ENCODE data around the gene ZNF584. TPM values are rescaled to one million over a fixed set of nuclear protein-coding genes. Genes with fewer than 3 reads are reported as not detected.

Gene ZNF584
- total and polyA plus RNA-seq, 2 experiments from 2014 or later, result 2.3 to 8.1 TPM

DNA sequence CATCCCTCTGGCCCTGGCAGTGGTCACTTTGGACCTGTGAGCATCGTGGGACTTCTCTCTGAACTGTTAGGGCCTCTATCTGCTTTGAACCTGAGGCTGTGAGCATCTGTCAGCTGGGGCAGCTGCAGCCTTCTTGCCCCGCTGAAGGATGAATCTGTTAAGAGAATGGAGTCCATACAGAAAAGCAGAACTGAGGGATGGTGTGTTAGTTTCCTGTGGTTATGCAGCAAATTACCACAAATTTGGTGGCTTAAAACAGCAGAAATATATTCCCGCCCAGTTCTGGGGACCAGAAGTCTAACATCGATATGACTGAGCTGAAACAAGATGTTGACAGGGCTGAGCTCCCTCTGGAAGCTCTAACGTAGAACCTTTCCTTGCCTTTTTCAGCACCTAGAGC is 44.3 kb upstream of the ZNF584 start:
- no peak for TF ChIP-seq ETS1 (IDR thresholded peaks at IDR 0.05)
- no peak for TF ChIP-seq ZNF331 (CRISPR knock-in tag; IDR thresholded peaks at IDR 0.05; ENCODE audit: low read depth)
- no peak for TF ChIP-seq STAT1 (IDR thresholded peaks at IDR 0.05; ENCODE audit: unreplicated experiment)
- Histone ChIP-seq H2AFZ (no peak overlapping the region), H3K79me2 (replicated peaks; ENCODE audit: insufficient read depth) (no peaks in the 10 kb centered on the region), H3F3A (replicated peaks; ENCODE audit: low read depth) (peaks cover 4% of the 10 kb centered on the region; the same call in 1 of the 2 replicates), H3K27me3 (ENCODE audit: insufficient read depth) (no peaks in the 10 kb centered on the region), H3K27ac (ENCODE audit: low read depth) (no peak overlapping the region), H4K20me1 (replicated peaks; ENCODE audit: insufficient read depth) (no peaks in the 10 kb centered on the region), H3K4me3 (no peak overlapping the region), H3K4me1 (ENCODE audit: insufficient read depth) (no peaks in the 10 kb centered on the region), H3K9me2 (ENCODE audit: insufficient read depth) (no peaks in the 10 kb centered on the region), H3K36me3 (ENCODE audit: insufficient read depth) (no peaks in the 10 kb centered on the region), H3K4me2 (no peak overlapping the region)
- DNase-seq (ENCODE audit: low spot score), result no peak
- Mint-ChIP-seq H3K9me3 (peaks cover 3% of the 10 kb centered on the region; the same call in 1 of the 3 replicates), H3K27me3 (ENCODE audit: insufficient read depth, low read depth, poor library complexity) (peaks cover 6% of the 10 kb centered on the region), H3K27ac (no peak overlapping the region), H3K36me3 (ENCODE audit: low read depth) (peaks cover 3% of the 10 kb centered on the region; the same call in 1 of the 3 replicates), H3K4me1 (no peaks in the 10 kb centered on the region; the same call in 2 of the 3 replicates), H3K4me3 (no peak overlapping the region)
- no peak for ATAC-seq

- Histone ChIP-seq H3K9me2 (ENCODE audit: insufficient read depth) (no peaks in the 10 kb centered on the region), H3K4me2 (no peak overlapping the region), H3K27ac (ENCODE audit: low read depth) (no peak overlapping the region), H2AFZ (no peak overlapping the region), H3F3A (replicated peaks; ENCODE audit: low read depth) (peaks cover 4% of the 10 kb centered on the region; the same call in 1 of the 2 replicates), H4K20me1 (replicated peaks; ENCODE audit: insufficient read depth) (no peaks in the 10 kb centered on the region), H3K36me3 (ENCODE audit: insufficient read depth) (no peaks in the 10 kb centered on the region), H3K79me2 (replicated peaks; ENCODE audit: insufficient read depth) (no peaks in the 10 kb centered on the region), H3K4me1 (ENCODE audit: insufficient read depth) (no peaks in the 10 kb centered on the region), H3K27me3 (ENCODE audit: insufficient read depth) (no peaks in the 10 kb centered on the region), H3K4me3 (no peak overlapping the region)
- TF ChIP-seq, protein P1, sequence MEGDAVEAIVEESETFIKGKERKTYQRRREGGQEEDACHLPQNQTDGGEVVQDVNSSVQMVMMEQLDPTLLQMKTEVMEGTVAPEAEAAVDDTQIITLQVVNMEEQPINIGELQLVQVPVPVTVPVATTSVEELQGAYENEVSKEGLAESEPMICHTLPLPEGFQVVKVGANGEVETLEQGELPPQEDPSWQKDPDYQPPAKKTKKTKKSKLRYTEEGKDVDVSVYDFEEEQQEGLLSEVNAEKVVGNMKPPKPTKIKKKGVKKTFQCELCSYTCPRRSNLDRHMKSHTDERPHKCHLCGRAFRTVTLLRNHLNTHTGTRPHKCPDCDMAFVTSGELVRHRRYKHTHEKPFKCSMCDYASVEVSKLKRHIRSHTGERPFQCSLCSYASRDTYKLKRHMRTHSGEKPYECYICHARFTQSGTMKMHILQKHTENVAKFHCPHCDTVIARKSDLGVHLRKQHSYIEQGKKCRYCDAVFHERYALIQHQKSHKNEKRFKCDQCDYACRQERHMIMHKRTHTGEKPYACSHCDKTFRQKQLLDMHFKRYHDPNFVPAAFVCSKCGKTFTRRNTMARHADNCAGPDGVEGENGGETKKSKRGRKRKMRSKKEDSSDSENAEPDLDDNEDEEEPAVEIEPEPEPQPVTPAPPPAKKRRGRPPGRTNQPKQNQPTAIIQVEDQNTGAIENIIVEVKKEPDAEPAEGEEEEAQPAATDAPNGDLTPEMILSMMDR (conservative IDR thresholded peaks at IDR 0.05; ENCODE audit: low read depth in 2 of 2), result peak in 1 of 2 experiments; percentile 51; a peak in 2 of 4 replicates
- TF ChIP-seq EZH2 (IDR thresholded peaks at IDR 0.05; ENCODE audit: low read depth, unreplicated experiment), result no peak
- Mint-ChIP-seq H3K9me3 (peaks cover 3% of the 10 kb centered on the region; the same call in 1 of the 3 replicates), H3K4me1 (no peaks in the 10 kb centered on the region), H3K27ac (no peak overlapping the region), H3K27me3 (ENCODE audit: insufficient read depth, low read depth, poor library complexity) (peaks cover 8% of the 10 kb centered on the region), H3K36me3 (ENCODE audit: low read depth) (peaks cover 3% of the 10 kb centered on the region; the same call in 1 of the 3 replicates), H3K4me3 (no peak overlapping the region)
- ATAC-seq, result no peak
- peak; percentile 51 for DNase-seq (ENCODE audit: low spot score)
Measured at GRCh38 chr19:58366585-58367430, 41.6 kb upstream of the ZNF584 start.

All from GM23338 (cell line).